Adrenal gland (tissue), 5 donors: ENCODE data around the gene RNF44.

Experiments used
- POLR2A ChIP-seq, 2 donors: fragments of 450-650 bp; IDR thresholded peaks; one replicate each; pipeline ENCODE4 v1.6.1; 2017; ENCODE audit warnings: antibody characterized with exemption in 2 of 2, mild to moderate bottlenecking in 2 of 2, moderate library complexity in 1 of 2
- TF ChIP-seq, protein P1 (sequence below), 6 experiments: fragments of 450-650 bp in 4 of 6; fragments of 200-600 bp in 2 of 6; sonication (generic) in 1 of 6; IDR thresholded peaks; 1 replicate in 5 of 6; 2 replicates in 1 of 6; pipeline versions ENCODE4 v1.5.1 to v1.8.0; 2016 to 2021; ENCODE audit warnings: antibody characterized with exemption in 6 of 6, mild to moderate bottlenecking in 2 of 6, moderate library complexity in 1 of 6
- donor health status: DM: no; HTN: no; CAD: no.

GRCh38 chr5:176579323-176579722, 42.1 kb upstream of the RNF44 start:
- TF ChIP-seq, protein P1, sequence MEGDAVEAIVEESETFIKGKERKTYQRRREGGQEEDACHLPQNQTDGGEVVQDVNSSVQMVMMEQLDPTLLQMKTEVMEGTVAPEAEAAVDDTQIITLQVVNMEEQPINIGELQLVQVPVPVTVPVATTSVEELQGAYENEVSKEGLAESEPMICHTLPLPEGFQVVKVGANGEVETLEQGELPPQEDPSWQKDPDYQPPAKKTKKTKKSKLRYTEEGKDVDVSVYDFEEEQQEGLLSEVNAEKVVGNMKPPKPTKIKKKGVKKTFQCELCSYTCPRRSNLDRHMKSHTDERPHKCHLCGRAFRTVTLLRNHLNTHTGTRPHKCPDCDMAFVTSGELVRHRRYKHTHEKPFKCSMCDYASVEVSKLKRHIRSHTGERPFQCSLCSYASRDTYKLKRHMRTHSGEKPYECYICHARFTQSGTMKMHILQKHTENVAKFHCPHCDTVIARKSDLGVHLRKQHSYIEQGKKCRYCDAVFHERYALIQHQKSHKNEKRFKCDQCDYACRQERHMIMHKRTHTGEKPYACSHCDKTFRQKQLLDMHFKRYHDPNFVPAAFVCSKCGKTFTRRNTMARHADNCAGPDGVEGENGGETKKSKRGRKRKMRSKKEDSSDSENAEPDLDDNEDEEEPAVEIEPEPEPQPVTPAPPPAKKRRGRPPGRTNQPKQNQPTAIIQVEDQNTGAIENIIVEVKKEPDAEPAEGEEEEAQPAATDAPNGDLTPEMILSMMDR (IDR thresholded peaks at IDR 0.05), result no peak
- no peak for TF ChIP-seq POLR2A (IDR thresholded peaks at IDR 0.05)
